NCI-H1930 (cell line): ENCODE results near the gene ZSCAN4.

Experiments used
- DNase-seq, 2 experiments: peaks; one replicate each; lab custom pipeline; 2025; lab: John Stamatoyannopoulos, UW

ZSCAN4 gene

GRCh38 chr19:57668635-57669034 is at the start of gene ZSCAN4:
Gene ZSCAN4, plus strand, starts transcription at chr19:57668935. Its CDS starts 7,211 bp downstream, at chr19:57676146.
- DNase-seq: no peak

DNA sequence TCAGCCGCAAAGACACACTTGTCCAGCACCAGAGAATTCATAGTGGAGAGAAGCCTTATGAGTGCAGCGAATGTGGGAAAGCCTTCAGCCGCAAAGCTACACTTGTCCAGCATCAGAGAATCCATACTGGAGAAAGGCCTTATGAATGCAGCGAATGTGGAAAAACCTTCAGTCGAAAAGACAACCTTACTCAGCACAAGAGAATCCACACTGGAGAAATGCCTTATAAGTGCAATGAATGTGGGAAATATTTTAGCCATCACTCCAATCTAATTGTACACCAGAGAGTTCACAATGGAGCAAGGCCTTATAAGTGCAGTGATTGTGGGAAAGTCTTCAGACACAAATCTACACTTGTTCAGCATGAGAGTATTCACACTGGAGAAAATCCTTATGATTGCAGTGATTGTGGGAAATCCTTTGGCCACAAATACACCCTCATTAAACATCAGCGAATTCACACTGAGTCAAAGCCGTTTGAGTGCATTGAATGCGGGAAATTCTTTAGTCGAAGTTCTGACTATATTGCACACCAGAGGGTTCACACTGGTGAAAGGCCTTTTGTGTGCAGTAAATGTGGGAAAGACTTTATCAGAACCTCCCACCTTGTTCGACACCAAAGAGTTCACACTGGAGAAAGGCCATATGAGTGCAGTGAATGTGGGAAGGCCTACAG is 47.9 kb upstream of the ZSCAN4 start:
- peak in 1 of 2 experiments; percentile 10 for DNase-seq

DNA sequence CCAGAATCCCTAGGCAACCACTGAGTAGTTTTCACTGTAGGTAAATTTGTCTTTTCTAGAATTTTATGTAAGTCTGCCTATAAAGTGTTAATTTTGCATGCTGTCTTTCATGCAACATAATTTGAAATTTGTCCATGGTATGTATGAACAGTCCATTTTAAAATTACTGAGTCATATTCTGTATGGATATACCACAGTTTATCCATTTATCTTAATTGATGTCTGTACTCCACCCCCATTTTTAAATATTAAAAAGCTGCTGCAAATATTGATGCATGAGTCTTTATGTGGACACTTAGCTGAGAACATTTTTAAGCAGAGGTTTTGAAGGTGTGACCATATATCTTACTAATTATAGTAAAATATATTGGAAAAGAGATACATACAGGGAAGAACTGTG is 45.6 kb upstream of the ZSCAN4 start:
- DNase-seq: no peak

- peak; percentile 89 to 97 for DNase-seq
Observed at GRCh38 chr19:57632987-57633831, 35.5 kb upstream of the ZSCAN4 start, which contains the start of gene ZNF211. Gene ZNF211, plus strand, starts transcription at chr19:57633168. Its CDS starts 179 bp downstream, at chr19:57633347.

GRCh38 chr19:57633832-57634131 is 35.0 kb upstream of the ZSCAN4 start:
- DNase-seq: no peak

DNA sequence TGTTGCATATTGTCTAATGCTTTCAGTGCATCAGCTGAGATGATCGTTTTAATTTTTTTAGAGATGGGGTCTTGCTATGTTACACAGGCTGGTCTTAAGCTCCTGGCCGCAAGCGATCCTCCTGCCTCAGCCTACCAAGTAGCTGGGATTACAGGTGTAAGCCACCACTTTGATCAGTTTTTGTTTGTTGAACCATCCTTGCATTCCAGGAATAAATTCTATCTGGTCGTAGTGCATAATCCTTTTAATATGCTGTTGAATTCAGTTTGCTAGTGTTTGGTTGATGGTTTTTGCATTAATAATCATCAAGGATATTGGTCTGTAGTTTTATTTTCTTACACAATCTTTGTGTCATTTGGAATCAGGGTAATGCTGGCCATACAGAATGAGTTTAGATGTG is 31.4 kb upstream of the ZSCAN4 start:
- DNase-seq: no peak

GRCh38 chr19:57641715-57642234 is 27.0 kb upstream of the ZSCAN4 start:
- DNase-seq: no peak

DNA sequence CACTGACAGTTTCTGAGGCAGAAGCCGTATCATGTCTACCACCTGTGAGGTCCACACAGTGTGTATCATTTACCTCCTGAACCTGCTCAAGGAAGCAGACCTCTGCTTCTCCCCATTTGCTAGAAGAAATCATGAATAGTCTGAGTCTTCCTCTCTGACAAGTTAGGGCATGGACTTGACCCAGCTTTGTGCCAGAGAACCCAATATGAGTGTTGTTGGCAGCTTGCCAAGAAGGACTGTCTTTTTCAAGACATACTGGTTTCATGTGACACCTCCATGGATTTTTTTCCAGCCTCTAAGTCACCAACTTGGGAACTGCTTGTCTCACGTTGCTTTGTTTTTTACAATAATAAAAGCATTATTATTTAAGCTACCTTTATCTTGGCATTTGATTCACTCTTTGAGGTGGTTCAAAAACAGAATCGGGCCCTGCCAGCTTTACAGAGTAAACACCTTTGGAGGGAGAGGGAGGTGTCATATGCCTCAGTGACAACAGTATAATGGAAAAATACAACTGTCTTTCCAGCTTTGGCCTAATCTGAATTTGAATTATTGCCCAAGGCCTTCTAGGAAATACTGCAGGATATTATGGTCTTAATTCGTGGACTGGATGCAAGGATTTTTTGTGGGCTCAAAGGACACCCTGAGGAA is 26.2 kb upstream of the ZSCAN4 start:
- no peak for DNase-seq

DNA sequence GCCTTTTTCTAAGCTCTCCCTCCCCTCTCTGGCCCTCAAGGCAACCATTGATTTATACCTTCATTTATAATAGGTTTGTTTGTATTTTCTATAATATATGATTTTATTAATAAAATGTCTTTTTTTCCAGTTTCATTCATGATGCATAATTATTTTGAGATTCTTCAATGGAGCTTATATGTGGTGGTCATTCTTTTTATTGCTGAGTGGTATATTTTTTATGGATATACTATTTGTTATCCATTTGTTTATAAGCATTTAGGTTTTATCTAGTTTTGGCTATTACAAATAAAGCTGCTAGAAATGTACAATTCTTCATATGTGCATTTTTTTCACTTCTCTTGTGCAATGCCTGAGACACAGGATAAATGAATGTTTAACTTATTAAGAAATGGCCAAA is 25.0 kb upstream of the ZSCAN4 start:
- DNase-seq: no peak

DNA sequence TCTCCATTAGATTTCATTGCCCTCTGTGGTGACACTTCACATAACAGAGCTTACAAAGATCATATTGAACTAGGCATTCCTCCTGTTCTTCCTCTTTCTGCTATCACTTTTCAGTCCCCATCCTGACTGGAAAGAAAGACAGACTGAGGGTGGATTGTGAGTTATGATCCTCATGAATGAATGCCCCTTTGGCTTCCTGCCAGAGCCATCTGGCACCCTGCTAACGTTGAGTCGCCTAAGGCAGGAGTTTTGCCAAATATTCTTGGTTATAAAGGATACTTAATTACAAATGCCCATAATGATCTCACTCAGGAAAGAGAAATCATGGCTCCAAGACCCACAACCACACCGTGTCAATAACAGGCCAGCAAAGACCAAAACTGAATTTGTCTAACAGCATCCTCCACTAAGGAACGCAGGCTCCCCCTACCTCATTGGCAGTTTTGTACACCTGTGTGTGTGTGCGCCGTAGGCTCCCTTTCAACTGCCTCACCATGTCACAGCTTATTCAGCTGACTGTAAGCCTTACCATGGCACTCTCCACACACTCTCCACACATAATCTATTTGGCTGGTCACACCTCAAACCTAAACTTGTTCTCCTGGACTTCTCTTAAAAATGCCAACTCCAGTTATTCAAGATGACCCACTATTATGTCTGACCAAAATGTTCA is 20.3 kb upstream of the ZSCAN4 start:
- no peak for DNase-seq

- DNase-seq: no peak
Observed at GRCh38 chr19:57651654-57651996, 17.1 kb upstream of the ZSCAN4 start.

- no peak for DNase-seq
Observed at GRCh38 chr19:57653689-57654088, 15.0 kb upstream of the ZSCAN4 start.

DNA sequence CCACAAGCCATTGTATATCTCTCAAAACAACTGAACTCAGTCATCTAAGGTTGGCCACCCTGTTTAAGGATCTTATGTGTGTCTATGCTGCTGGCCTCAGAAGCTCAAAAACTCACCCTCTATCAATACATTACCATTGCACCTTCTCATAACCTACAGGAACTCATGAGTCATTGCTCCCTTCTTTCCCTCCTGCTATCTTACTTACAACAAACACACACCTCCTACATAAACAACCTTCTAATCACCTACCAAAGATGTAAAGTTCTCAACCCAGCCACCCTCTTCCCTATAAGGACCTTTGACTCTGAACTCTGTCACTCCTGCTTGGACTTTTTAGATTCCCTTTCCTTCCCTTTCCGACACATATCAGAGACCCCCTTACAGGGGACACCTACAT is 13.3 kb upstream of the ZSCAN4 start:
- DNase-seq: no peak

GRCh38 chr19:57656346-57656745 is 12.4 kb upstream of the ZSCAN4 start:
- no peak for DNase-seq

GRCh38 chr19:57664269-57665127 is 4.2 kb upstream of the ZSCAN4 start:
- DNase-seq: peak; percentile 44 to 67

- no peak for DNase-seq
Observed at GRCh38 chr19:57665261-57665806, 3.4 kb upstream of the ZSCAN4 start.

DNA sequence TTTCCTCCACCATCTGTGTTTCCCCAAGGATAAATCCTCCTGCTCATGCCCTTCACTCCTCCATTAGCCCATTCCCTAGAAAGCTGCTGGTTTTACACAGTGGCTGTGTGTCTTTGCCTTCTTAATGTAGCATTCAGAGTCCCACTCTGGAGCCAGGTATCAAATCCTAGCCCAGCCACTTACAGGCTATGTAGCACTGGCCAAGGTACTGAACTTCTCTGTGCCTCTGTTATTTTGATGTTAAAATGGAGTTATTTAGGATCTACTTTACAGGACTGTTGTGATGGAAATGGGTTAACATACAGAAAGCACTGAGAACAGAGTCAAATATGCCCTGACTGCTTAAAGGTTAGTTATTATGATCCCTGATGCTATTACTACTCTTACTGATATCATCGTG is 1.5 kb upstream of the ZSCAN4 start:
- DNase-seq: no peak

DNA sequence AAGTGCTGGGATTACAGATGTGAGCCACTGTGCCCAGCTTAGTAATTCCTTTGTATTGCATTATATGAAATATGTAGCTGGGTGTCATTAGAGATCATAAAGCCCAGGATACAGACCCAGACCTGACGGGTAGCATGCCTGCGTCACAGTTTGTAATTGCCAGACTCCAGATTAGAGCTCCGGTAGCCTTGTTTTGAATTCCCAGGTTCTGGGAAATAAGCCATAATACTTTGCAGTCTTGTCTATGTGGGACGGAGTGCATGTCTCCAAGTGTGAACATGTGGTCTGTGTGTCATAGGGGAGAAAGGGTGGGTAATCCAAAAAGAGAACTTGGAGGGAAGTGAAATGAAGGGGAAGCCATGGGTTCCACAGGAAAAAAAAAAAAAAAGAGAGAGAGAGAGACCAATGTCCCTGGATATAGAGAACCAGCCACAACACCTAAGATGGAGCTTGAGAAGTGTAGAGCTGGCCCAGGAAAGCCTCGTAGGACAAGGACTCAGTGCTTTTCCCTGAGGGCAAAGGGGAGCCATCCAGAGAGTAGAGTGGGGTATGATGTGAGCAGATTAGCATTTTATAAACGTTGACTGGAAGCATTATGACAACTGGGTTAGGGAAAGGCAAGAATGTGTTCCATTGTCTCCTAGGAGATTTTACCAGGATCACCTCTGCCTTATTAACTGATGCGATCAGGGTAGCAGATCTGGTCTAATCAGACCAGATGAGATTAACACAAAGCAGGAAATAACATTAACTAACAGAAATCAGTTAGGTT is 2.6 kb downstream of the ZSCAN4 start:
- no peak for DNase-seq

DNA sequence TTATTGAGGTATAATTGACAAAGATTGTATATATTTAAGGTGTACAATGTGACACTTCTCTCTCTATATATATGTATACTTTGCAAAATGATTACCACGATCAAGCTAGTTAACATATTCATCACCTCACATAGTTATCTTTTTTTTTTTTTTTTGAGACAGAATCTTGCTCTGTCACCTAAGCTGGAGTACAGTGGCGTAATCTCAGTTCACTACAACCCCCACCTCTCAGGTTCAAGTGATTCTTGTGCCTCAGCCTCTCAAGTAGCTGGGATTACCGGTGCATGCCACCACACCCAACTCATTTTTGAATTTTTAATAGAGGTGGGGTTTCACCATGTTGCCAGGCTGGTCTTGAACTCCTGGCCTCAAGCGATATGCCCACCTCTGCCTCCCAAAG is 3.7 kb downstream of the ZSCAN4 start:
- no peak for DNase-seq

DNA sequence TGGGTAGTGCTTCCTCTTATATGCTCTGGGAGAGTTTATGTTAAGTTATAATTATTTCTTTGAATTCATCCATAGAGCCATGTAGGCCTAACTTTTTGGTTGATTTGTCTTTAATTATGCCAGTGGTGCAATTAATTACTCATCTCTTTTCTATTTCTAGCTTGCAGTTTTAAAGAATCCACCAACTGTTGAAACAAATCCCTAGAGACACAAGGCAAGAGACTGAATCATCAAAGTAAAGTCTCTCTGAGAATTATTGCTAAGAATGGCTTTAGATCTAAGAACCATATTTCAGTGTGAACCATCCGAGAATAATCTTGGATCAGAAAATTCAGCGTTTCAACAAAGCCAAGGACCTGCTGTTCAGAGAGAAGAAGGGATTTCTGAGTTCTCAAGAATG is 7.1 kb downstream of the ZSCAN4 start:
- no peak for DNase-seq
